Activated CD8-positive, alpha-beta memory T cell treated with anti-CD3 and anti-CD28 coated beads, Interleukin-2, amount 50 U/mL, for 4 hours (primary cell): ENCODE data around the gene OSBPL10.

Source experiments
- DNase-seq: peaks from one replicate; pipeline ENCODE4 v3.0.0-alpha.2; 2020

Gene OSBPL10

DNA sequence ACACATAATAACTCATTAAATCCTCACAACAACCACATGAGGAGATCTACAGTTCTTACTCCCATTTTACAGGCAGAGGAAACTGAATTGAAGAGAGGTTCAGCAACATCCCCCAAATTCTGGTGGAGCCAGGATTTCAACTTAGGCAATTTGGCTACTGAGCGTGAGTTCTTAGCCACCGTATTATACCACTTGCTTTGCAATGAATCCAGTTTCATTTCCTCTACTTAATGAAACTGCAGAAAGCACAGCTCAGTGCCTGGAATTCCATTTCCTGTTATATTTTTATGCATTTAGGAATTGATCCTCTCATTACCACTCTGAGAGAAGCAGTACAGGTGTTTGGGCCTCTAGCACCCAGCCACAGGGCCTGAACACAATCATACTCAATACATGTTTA, 4.8 kb upstream of the OSBPL10 start:
- DNase-seq, result no peak

DNA sequence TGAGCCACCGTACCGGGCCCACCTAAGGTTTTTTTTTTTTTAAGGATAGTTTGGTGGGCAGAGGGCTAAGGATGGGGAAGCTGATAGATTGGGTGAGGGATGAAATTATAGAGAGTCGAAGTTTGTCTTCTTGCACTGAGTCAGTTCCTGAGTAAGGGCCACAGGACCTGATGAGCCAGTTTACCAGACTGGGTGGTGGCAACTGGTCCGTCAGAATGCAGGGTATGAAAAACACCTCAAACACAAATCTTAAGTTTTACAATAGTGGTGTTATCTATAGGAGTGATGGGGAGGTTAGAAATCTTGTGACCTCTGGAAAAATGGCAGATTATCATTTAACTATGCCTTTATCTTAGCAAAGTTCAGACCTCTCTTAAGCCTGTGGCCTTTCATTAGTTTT, 3.3 kb upstream of the OSBPL10 start:
- no peak for DNase-seq

DNA sequence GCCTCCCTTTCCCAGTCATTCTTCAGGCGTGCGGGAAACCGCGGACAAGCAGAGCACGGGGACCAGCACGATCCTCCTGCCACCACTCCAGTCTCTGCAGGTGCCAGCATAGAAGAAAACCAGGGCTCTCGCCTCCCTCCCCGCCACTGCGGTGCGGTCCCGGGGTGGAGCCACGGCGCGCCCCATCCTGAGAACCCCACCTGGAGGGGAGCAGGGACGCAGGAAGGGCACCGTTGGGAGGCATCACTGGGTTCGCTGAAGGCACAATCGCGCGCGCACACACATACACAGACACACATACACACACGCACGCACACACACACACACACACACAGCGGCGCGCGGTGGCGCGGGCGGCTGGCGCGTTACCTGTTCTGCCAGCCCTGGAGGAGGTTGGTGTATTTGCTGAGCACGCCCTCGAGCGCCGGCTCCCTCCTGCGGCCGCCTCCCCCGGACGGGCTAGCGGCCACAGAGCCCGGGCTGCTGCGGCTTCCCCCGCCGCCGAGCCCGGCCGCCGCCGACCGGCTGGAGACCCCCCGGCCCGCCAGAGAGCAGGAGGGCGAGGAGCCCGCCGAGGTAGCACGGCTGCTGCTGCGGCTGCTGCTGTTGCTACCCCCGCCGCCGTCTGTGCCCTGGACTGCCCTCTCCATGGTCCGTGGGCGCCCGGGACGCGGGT, 394 bp downstream of the OSBPL10 start:
- peak; percentile 26 for DNase-seq

DNA sequence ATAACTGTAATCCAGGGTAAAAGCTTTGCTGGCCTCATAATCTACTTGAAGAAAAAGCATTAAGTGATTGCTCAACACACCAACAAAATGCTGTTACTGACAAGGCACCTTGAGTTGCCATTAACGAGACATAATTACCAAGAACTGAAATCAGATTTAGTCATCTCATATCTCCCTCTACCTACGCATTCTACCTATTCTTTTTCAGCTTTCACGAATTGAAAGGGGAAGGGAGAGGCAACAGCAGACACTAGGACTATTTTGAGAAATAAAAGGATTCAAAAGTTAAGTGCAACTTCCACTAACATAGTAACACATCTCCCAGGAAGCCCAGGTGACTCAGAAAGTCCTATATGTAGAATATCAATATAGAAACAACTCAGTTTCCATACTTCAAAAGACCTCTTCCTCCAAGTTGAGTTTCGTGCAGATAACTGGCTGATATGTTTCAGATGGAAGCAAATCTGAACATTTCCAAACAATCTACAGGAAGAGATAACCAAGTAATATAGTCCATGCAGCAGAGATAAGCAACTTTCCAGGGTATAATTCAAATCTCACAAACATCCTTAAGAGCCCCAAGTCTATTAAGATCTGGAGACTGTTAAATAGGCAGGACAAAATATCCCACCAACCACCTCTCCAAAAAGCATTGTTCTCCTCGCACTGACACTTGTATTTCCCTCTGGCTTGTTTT, 1.9 kb downstream of the OSBPL10 start:
- no peak for DNase-seq

DNA sequence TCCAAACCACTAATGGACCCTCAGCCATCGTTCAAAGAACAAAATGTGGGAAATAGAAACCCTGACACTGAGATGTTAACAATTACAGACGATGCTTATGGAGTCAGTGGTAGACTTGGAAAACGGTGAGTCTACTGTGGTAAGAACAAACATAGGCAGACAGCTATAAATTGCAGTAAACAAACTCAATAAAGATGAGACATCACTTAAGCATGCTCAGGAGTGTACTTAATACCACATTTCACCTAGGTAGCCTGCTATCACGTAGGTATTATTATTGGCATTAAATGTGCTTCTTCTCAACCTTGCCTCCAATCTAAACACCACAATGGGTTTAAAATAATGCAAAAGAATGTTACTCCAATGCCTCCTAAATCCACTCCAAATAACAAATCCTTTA, 2.5 kb downstream of the OSBPL10 start:
- no peak for DNase-seq

DNA sequence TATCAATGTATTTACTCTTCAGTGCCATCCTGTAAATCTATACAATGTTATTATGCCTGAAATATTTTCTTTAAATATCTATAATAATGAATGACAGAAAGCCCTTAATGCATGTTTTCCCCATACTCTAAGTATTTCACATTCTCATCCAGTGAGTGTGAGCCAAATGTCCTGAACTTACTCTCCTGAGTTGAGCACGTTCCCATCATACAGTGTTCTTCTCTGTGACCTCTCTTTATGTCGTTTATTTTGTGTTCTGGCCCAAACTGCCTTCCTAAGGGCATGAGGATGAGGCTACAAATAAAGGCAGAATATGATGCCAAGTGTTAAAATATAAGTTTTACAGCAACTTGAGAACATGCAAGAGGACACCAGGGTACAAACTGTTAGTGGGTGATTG, 3.3 kb downstream of the OSBPL10 start:
- no peak for DNase-seq

DNA sequence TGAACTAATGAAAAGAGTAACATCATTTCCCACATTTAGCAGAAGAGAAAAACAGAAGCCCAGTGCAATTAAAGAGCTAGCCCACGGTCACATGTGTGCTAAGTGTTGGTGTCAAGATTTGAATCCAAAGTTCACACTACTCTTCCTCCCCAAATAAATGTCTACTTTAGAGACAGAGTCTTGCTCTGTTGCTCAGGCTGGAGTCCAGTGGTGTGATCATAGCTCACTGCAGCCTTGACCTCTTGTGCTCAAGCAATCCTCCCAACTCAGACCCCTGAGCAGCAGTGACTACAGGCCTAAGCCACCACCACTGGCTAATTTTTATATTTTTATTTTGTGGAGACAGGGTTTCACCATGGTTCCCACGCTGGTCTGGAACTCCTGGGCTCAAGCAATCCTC, 4.8 kb downstream of the OSBPL10 start:
- no peak for DNase-seq

DNA sequence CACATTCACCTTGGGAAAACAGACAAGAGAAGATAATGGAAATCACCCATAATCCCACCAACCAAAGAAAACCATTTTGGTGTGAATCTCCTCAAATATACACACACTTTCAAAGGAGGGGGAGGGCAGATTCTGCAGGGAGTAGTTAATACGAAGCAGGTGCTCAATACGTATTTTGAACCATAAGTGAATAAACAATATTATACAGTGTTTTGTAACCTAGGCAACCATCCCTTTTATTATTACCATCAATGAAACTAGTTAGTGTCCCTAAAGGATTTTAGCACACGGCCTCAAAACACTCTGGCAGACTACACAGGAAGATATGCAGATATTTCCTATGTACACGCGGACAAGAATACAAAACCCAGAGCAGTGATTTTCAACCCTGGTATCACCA, 6.1 kb downstream of the OSBPL10 start:
- no peak for DNase-seq

DNA sequence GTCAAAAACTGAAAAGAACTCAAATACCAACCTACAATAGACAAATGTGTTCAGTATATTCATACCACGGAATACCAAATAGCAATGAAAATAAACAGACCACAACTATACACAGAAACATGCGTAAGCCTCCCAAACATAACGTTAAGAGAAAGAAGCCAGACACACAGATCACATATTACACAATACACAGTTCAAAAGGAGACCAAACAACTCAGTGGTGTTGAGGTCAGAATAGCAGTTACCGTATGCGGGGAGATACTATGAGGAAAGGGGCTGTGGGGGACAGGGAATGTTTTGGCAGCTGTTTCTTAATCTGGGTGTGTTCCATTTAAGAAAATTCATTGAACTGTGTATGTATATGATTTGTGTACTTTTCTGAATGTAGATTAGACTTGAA, 6.6 kb downstream of the OSBPL10 start:
- no peak for DNase-seq

DNA sequence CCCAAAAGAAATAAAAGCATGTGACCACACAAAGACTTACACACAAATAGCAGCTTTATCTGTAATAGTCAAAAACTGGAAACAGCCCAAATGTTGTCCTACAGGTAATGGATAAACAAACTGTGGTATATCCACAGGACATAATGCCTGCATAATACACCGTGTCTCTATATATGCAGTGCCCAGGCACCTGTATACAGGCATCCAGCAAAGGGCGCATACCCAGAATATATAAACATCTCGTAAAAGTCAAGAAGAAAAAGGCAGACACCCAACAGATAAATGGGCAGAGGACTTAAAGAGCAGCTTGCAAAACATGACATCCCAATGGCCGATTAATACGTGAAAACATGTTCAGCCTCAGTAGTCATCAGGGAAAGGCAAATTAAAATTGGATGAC, 7.2 kb downstream of the OSBPL10 start:
- no peak for DNase-seq

DNA sequence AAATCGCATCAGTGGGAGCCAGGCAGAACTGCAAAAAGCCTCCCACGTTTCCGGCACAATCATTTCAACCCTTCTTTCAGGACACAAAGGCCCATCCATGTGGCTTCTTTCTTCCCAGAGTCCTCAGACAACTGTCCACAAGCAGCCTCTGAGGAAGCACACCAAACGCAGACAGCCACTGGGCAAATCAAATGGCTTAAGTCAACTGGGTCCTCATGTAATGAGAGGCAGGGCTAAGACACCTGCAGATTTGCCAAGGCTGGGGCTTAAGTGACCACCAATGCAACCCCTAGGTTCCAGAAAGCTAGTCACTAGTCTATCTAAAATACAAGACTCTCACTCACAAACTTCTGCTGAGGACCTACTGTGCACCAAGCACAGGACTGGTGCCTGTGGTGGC, 8.0 kb downstream of the OSBPL10 start:
- no peak for DNase-seq

DNA sequence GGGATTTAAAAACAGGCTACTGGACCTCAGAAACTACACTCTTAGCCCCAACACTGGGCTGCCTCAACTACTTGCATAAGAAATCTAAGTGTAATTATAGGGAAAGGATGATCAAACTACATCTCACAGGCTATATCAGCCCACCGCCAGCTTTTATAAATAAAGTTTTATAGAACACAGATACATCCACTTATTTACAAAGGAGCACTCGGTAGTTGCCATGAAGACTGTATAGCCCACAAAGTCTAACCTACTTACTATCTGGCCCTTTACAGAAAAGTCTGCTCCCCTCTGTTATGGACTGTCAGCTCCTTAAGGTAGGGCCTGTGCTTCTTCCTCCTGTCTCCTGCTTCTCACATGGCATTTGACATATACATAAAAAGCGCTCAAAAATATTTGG, 9.5 kb downstream of the OSBPL10 start:
- no peak for DNase-seq

DNA sequence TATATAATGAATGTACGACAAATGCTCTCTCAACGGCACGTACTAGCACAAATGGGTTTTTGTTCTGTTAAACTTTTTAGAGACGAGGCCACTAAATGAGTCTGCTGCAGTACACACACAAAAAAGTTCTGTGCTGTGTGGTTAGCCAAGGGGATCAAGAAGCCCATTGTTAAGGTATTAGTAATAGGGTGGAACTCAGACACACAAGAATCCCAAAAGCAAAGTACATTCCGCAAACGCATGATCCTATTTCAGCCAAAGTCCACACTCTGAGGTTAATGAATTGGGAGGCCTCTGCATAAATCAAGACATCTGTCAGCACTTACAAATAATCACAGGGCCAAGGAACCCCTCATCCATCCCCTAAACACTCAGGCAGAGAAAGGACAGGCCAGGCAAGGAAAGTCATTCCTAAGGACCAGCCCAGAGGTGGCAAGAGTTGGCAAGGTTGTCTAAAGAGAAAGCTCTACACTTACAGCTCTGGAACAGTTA, 12.1 kb downstream of the OSBPL10 start:
- no peak for DNase-seq

DNA sequence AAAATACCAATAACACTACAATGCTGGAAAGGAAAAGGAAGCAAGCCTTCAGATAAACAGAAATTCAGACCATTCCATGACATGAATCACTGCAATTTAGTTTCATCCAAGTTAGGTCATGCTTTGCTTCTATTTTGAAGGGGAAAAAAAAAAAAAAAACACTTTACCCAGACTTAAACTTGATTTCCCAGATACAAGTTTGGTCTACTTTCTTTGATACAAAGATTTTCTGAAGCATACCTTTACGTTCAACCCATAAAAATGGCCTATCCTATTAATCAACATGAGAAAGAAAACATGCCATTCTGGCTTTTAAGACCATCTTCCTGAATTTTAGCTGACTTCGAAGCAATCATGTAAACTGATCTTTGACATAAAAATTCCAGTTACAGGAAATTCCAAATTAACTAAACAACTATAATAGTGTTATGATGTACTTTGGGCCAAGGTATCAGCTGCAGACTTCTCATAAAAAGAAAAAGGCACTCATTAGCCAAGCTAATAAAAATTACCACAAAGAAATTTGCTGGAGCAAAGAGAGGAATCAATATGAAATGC, 12.6 kb downstream of the OSBPL10 start:
- DNase-seq, result no peak

DNA sequence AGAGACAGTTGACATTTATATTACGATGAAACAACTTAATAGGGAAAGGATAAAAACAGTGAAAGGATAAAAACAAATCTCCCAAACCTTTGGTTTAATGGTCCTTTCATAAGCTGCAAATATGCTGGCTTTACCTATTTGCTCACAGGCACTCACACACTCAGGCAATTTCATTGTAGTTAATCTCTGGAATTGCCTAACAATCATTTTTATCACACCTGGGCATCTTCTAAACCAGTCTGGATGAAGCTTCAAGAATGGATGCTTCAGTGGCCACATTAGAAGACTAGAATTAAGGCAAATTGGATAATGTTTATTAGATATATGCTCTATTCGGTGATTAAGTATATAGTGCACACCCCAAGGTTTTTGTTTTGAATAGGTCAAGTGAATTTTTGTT, 13.5 kb downstream of the OSBPL10 start:
- no peak for DNase-seq

DNA sequence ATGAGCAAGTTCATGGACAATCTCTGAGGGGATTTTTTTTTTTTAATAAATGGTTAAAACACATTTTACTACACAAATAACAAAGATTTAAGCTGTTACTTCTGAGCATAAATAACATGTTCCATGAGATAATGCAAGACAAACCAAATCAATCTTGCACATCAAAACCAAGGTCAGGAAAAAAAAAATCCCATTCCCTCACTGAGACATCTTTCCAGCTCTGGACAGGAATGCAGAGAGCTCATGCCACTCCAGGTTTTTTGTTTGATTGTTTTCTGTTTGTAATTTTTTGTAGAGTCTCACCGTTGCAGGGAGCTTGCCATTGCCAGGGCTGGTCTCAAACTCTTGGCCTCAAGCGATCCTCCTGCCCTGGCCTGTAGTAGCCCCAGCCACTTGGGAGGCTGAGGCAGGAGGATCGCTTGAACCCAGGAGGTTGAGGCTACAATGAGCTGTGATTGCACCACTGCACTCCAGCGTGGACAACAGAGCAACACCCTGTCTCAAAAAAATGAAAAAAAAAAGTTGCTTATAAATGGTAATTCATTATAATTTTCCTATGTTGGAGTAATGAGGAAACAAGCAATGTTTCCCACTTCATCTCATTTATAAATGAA, 14.0 kb downstream of the OSBPL10 start:
- DNase-seq, result no peak

DNA sequence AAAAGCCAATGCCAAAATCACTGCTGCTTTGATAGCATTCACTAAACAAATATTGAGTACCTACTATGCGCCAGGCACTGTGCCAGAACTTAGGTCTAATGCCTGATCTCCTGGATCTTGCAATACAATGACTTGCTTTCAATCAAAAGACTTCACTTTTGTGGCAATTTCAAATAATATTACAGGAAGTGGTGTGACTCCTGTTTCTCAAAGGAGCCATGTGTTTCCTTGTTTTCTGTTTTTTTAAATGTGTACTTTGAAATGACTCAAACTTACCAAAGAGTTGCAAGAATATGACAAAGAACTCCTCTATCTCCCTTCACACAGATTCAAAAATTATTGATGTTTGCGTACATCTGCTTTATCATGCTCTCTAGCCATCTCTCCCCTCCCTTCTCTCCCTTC, 18.3 kb downstream of the OSBPL10 start:
- no peak for DNase-seq

DNA sequence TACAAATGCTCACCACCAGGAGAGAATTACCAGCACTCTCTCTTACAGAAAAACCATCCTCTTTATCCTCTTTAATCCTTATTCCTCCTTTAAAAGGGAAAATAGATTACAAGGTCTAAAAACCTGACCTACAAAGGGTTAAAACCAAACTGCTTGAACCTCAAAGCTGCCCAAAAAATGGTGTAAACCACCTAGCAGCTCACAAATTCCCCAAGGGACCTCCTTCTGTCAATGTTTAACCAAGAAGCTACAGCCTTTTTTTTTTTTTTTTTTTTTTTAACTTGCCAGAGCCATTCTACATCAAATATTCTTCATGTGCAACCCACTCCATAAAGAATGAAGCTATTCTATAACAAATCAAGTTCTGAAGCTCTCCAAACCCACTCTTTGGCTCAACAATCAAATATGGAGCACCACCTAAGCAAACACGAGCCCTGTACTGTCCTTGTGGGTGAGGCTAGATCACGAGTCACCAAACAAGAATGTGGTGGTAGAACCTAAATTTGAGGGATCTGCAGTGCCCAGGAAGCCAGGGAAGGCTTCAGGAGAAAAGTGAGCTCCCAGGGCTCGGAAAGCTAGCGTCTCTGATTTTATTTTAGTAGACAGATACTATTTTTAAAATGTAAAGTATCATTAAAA, 20.1 kb downstream of the OSBPL10 start:
- DNase-seq, result no peak

DNA sequence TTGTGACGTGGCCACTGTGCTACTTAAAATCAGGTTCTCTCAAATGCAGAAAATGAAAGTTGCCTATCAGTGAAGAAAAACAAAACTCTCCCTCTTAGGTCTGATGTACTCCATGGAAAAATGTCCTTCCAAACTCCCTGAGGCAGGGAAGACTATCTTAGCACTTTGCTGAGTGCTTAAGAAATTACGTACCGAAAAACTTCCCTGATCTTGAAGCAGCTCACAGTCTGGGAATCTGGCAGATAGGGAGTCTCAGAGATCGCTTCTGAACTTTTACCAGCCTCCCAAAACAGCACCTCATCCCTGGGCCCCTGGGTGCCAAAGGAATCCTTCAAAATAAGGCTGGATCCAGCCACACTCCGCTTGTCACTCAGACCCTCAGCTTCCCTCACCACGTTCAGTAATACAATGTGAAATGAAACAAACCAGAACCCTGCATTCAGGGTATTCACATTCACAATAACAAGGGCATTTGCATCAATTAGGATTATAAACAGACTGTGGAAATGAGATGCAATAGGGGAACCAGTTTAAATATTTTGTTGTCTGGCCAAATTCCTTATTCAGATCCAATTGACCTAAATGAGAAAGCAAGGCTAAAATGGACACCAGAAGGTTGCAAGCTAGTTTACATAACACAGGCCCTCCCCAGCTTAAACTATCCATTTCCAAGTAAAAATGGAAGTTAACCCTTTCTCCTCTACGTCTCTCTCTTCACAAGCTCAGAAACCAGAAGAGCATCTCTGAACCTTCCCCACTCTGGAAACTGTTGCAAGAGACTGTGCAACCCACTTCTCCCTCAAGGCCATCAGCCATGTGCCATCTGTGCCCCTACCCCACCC, 20.9 kb downstream of the OSBPL10 start:
- DNase-seq, result no peak

DNA sequence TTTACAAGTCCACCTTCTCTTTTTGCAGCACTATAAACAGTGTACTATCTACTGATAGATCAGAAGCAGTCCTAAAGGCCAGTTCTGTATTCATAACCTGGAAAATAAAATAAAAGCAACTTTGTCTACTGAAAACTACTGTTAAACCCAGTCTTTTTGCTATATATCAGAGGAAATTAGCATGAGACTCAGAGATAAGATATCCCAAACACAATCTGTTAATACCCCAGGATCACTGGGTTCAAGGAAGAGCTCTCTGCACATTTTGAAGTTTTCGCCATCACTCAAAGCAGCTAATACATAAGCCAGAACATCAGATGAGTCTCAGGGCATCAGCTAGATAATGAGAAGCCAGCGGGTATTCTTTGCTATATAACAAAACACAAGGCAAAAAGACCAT, 21.8 kb downstream of the OSBPL10 start:
- no peak for DNase-seq

DNA sequence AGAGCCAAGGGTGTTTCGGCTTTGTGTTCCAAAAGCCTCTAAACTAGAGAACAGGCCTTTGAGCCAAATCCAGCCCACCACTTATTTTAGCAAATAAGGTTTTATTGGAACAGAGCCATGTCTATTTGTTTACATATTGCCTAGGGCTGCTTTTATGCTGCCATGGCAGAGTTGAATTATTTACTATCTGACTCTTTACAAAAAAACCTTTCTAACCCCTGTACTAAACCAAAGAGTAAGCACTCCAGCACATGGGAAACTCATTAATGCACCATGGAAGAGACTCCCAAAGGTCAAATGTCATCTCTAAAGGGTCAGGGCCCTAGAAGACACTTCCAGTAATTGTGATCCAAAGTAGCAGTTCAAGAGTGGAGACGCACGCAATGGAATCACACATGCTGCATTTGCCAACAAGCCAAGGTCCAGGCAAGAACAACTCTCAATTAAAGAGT, 22.3 kb downstream of the OSBPL10 start:
- no peak for DNase-seq

DNA sequence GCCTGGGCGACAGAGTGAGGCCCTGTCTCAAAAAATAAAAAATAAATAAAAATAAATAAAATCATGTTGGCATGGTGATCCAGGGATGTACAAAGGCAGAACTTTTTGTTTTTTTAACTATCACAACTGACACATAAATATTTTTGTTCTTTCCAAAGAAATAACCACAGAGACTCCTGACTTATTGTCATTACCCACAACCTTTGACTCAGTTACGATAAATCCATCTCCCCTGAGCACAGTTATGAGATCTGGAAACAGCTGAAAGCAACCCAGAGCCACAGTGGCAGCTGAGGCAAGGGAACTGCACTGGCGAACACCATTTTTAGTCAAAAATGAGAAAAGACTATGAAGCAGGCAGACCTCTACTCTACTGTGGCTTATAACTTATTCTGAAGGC, 24.0 kb downstream of the OSBPL10 start:
- no peak for DNase-seq

DNA sequence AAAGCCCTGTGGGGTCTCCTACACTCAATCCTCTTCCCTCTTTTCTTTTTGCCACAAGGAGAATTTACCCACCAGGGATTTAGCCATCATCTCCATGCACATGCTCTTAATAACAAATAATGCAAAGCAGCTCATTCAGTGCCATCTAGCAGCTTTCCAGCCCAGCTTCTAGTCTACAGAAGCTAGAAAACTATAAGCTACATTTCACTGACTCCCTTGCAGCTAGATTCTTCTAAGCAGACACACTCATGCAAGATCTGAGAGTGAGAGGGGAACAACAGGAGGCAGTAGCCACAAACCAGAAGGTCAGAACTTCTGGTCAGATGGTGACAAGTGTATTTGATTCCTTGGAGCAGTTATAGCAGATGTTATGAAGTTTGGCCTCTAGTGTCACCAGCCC, 25.5 kb downstream of the OSBPL10 start:
- no peak for DNase-seq
